COLO829 (cell line): ENCODE results near the gene GRAP2.
"Not testable (repeated sequence)": the region's sequence is repeated elsewhere in the genome, so short reads cannot be mapped to it uniquely, and the experiment has no call there.

Experiments used
- DNase-seq: peaks from one replicate; pipeline ENCODE4 v3.0.0; 2012; ENCODE audit warnings: low spot score

GRAP2 gene

DNA sequence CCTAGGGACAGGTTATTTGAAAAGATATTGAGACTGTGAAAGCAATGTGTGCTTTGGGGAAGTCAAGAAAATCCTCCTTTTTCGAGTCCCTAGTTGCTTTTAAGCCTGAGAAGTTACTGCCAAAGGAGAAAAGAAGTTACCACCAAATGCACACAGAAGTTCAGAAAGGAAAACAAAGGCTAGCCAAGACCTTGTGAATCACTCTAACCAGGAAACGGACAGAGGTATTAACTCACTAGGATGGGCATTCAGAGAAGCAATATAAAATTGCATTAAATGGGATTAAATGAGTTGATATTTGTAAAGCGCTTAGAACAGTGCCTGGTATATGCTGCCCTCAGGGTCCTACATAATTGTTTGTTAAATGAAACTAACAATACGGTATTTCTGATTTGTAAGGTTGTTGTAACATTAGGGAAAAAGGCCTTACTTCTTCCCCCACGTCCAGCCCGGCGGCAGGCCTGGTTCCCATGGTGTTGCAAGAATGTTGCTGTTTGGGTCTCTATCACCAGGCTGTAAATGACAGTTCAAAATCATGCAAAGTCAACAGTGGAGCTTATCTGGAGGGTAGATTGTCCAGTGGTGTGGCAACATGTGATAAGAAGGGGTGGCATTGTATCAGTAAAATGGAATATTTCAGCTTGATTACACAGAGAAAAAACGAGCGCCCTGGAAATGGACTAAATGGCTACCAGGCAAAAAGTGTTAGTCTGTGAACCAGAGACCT lies 66.4 kb downstream of the GRAP2 start:
- DNase-seq, result no peak

DNA sequence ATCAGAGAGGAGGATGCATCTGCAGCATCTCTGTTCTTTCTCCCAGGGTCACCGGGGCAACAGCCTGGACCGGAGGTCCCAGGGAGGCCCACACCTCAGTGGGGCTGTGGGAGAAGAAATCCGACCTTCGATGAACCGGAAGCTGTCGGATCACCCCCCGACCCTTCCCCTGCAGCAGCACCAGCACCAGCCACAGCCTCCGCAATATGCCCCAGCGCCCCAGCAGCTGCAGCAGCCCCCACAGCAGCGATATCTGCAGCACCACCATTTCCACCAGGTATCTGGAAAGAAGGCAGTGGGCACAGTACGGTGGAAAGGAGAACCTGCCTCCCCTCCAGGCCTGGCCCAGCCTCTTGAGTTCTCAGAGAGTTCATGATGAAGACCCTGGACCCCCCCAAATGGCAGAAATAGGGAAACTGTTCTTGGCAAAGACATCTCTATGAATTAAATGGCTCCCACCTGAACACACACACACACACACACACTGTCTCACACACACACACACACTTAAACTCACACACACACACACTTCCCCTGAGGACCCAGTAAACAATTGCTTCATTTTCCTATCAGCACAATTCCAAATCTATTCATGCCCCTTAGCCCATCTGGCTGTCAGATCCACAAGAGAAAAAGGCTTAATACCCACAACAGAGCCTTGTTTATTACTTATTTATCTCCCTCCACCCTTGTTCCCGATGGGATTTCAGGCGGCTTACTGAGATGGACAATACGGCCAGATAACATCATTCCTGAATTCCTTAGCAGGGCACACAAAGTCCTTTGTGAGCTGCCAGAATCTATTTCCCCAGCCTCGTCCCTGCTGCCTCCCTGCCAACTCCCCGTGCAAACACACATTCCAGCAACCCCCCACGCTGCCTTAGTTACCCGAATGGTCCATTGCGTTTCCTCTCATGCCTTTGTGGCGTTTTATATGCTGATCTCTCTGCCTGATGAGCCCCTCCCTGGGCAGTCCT lies 67.4 kb downstream of the GRAP2 start:
- DNase-seq, result peak; percentile 97

DNA sequence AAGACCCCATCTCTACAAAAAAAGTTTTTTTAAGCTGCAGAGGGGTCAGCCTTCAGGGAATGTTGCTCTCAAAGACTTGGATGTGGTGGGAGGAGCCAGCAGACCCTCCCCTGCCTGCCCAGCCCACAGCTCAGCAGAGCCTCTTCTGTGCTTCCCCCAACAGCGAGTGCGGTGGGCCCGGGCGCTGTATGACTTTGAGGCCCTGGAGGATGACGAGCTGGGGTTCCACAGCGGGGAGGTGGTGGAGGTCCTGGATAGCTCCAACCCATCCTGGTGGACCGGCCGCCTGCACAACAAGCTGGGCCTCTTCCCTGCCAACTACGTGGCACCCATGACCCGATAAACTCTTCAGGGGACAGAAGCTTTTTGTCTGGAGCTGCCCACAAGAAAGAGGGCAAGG lies 69.9 kb downstream of the GRAP2 start:
- DNase-seq, result peak; percentile 49

DNA sequence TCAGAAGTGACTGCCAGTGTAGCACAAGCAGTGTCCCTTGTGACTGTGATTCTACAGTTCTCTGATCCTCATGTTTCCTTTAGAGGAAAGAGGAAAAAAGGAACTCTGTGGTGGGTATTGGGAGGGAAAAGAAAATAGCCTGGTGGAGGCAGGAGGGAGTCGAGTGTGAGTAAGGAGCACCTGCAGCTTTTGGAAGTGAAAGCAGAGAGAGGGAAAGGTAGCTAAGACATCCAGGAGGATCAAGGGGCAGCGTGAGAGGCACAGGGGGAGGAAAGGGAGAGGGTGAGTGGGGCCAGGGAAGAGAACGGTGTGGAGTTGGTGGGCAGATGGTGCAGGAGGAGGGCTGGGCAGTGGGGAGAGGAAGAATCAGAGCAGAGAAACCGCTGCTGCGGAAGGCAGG lies 71.8 kb downstream of the GRAP2 start:
- DNase-seq, result no peak

DNA sequence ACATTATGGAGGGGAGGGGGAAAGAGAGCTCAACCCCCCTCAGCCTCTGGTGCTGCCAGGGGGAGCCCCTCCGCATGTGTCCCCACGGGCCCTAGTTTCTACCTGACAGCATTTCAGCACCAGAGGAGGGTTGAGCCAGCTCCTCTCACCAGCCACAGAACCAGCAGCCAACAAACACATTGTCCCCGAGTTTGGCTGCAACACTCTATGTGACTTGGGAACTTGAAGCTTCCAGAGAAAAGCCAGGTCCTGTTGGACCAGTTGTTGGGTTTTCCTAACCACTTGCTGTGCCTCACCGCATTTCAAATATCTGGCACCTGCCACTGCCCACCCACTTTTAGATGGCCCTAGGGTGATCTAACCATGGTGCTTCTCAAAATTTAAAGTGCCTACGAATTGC lies 72.8 kb downstream of the GRAP2 start:
- no peak for DNase-seq

DNA sequence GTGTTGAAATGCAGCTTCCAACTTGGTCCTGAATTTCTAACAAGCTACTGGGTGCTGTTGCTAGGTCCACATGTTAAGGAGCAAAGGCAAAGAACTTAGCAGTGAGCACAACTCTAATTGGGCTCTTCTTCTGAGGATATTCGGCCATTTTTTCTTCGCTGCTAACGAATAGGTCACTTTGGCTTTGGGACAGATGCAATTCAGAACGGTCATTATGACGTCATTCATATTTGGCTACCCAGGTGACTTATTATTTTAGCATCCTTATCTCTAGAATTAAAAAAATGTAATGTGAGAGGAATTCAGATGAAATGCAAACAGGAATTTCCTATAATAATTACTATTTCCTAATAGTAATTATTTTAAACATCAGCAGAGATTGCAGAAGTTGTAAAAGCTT lies 73.2 kb downstream of the GRAP2 start:
- no peak for DNase-seq

DNA sequence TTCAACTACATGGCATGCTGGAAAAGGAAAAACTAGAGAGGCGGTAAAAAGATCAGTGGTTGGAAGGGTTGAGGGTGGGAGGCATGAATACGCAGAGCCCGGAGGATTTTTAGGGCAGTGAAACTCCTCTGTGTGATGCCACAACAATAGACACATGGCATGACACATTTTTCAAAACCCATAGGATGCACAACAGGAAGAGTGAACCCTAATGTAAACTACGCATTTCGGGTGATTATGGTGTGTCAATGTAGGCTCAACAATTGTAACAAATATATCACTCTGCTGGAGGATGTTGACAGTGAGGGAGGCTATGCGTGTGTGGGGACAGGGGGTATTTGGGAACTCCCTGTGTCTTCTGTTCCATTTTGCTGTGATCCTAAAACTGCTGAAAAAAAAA lies 78.2 kb downstream of the GRAP2 start:
- no peak for DNase-seq

DNA sequence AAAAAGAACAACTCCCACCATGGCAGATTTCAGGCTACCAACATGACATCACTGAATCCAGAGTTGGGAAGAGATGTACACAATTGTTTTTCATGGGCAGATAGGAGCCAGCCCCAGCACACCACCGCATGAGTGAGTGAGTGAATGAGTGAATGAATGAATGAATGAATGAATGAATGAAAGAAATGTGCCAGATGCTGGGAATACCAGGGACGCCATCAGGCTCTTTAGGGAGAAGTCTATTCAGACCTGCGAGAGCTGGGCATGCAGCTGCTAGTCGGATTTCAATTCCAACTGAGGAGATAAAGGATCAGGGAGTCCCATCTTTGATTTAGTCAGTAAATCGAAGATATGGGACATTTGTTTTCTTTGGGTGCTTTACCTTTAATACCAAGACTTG lies 78.6 kb downstream of the GRAP2 start:
- no peak for DNase-seq

DNA sequence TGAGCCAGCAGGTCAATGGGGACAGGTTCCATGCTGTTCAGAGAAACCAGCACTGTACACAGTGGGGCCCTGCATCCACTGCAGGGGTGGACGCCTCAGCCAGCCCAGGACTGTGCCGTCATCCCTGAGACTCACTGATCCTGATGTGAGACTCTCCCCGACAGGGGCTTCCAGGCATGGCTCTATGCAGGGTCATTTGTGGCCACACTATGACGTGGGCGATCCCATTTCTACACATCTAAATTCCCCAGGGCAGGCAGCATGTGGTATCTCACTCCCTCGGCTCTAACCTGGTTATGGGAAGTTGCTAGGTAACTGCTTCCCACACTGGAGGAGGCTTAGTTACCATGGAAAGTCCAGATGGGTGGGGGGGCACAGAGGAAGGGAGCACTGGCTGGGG lies 79.7 kb downstream of the GRAP2 start:
- DNase-seq, result no peak

DNA sequence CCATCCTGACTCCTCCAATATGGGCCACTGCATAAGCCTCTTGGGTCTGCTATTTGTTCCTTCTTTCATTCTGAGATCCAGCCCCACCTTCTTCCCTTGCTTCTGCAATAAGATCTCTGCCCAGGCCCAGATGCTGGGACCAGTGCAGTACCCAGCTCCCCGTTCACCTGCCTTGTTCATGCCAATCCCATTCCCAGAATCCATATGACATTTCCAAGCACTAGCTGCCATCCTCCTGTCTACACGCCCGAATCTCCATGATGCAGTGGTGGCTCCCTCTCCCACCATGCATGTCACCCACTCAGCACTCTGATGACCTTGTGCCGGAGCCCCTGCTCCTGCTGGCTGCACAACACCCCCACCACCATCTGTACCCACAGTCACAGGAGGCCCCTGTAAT lies 82.5 kb downstream of the GRAP2 start:
- no peak for DNase-seq

DNA sequence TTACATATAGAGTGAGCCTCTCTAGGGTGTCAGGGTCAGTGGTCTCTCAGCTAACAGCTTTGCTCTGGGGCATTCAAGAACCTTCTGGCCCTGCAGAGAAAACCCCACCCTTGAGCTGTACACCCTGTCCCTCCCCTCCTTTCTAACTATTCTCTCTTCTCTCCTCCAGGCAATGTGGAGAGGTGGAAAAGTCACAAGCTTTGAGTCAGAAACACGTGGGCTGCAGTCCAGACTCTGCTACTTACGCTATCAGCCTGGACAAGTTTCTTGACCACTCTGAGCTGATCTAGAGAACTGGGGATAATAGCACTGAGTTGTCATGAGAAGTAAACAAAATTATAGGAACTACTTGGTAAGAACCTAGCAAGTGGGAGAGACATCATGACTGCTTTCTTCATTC lies 83.1 kb downstream of the GRAP2 start:
- DNase-seq, result peak; percentile 65

DNA sequence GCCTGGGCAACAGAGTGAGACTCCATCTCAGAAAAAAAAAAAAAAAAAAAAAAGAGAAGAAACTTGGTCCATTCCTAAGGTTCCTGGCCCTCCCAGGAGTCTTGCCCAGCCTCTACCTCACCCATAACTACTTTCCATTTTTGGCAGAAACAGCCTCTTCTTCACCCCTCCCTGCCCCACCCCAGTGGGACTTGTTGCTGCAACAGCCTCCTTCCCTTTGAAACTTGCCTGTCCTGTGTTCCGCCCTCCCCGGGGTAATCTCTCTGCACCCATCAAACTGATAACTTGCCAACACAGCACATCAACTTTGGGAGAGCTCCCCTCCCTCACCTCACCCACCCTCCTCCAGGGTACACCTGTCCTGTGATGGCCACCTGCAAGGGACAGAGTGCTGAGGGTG lies 83.9 kb downstream of the GRAP2 start:
- DNase-seq, result no peak

DNA sequence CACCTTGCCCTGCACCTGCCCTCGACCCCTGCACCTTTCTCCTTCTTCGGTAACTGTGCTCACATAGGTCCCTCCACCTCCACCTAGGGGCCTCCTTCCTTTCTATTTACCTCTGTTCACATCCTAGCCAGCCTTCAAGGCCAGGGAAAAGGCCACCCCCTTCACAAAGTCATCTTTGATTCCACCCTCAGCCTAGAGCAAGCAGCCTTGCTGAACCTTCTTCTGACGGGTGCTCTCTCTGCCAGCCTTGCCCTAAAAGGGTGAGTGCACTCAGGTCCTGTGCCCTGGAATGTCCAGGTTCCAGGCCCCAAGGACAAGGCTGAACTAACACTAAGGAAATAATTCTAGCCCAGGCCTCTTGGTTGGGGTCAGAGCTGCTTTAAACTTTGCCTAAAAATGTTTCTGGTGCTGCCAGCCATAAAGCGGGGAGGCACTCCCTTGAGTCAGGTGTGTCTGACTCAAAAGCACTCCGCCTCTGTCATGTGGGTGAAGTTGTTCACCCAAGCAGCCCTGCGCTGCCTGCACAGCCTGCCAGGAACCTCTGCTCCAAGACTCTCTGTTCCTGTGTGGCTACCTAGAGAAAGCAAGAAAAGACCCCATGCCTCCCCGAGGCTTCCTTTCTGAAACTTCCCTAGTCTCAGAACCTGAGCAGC lies 84.6 kb downstream of the GRAP2 start:
- DNase-seq, result no peak

DNA sequence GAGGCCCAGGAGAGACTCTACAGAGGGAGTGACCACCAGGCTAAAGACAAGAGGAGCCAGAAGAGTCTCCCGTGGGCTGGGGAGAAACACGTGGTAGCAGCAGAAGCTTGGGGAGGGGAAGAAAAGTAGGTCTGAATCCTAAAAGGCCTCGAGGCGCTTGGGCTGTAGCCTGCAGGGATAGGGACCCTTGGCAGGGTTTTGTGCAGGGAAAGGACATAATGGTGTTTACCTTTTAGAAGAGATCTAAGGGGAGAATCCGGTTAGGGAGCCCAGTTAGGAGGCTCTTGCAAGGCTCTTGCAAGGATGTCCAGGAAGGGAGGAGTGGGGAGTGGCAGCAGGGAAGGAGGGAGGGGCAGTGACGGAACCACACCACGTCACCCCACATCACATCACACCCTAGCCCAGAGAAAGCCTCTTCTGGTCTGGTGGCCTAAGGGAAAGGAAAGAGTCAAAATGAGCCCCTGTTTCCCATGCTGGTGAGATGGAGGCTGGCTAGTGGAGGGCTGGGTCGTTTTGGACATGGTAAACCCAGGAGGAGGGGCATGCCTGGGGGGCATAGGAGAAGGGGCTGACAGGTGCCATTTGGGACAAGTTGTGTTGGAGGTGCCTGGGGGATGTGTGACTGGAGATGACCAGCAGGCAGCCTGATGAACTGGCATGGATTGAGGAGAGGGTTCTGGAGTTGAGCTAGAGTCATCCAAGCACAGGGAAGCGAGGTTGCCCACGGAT lies 87.7 kb downstream of the GRAP2 start:
- DNase-seq, result no peak

DNA sequence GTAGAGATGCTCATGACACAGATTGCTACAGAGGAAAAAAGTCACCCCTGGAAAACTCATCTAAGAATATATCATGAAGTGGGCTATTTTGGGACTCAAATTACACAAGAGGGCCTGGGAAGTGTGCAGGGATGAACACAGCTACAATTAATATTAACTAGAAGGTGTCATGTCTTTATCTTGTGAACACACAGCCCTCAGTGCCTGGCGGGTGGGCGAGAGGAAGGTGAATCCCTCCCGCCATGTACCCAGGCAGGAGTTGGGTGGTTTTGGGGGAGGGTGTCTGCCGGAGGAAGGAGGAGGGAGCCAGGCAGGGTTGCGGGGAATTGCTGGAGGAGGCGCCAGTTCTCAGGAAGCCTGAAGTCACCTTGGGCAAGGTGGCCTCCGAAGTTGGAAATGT lies 88.7 kb downstream of the GRAP2 start:
- no peak for DNase-seq

DNA sequence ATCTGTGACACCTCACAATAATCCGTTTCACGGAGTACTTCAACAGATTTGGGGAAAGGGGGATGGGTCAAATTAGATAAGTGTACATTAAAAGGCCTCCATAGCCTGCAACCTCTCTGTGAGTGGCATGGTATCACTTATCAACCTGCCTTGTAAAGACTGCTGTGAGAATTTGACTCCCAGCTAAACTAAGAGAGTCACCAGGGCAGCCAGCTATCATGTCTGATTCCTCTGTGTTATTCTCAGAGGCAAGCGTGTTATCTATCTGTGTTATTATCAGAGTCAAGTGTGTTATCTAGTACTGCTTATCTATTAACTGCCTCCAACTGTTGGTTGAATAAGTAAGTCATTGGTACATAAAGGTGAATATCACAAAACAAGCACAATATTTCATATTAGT lies 89.8 kb downstream of the GRAP2 start:
- DNase-seq, result no peak

DNA sequence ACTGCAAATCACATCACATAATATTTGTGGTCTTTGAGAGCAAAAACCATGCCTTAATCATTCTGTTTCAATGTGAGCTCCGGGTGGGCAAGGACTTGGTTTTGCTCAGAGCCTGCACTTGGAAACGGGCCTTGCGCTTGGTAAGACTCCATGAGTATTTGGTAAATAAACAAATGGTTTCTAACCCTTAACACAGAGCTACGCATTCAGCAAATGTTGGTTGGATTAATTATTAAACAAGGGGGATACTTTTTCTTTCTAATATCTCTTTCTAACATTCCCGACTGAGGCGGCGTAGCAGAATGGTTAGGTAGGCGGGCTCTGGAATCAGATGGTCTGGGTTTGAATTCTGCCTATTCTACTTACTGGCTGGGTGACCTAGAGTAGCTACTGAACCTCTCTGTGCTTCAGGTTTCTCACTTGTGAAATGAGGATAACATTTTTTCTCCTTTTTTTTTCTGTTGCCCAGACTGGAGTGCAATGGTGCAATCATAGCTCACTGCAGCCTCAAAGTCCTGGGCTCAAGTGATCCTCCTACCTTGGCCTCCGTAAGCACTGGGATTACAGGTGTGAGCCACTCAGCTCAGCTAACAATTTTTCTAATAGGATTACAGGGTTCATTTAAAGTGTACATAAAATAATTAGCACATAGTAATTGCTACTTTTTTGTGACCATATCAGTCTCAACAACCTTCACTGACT lies 90.4 kb downstream of the GRAP2 start:
- DNase-seq, result no peak

DNA sequence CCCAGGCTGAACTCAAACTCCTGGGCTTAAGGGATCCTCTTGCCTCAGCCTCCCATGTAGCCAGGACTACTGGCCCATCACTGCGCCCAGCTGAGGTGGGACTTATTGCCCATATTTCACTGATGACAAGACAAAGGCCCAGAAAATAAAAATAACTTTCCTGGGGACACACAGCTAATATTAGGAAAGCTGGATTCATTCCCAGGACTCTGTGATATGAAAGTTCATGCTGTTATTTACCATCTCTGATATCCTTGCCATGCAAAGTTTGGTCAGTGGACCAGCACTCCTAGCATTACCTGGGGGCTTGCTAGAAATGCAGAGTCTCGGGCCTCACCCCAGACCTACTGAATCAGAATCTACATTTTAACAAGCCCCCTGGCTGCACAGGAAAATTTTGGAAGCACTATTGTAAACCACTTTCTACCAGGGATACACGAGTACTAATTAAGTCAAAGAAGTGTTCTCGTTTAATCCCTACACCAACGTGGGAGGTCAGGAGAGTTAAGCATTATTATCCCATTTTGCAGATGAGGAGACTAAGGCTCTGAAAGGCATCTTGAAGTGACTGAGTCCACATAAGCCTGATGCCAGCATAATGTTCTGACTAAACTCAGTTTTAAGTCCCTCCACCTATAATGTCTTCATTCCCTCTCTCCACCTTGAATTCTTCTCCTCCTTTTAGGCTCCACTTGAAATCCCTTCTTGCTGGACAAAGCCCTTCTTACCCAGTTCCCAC lies 91.4 kb downstream of the GRAP2 start:
- DNase-seq, result no peak

DNA sequence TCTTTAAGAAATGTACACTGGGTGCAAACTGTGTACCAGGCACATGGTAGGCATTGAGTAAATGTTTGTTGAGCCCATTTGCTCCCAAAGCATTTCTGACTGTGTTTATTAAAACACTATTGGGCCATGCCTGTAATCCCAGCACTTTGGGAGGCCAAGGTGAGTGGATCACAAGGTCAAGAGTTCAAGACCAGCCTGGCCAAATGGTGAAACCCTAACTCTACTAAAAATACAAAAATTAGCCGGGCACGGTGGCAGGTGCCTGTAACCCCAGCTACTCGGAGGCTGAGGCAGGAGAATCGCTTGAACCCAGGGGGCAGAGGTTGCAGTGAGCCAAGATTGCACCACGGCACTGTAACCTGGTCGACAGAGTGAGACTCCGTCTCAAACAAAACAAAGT lies 92.0 kb downstream of the GRAP2 start:
- not testable (repeated sequence) for DNase-seq

DNA sequence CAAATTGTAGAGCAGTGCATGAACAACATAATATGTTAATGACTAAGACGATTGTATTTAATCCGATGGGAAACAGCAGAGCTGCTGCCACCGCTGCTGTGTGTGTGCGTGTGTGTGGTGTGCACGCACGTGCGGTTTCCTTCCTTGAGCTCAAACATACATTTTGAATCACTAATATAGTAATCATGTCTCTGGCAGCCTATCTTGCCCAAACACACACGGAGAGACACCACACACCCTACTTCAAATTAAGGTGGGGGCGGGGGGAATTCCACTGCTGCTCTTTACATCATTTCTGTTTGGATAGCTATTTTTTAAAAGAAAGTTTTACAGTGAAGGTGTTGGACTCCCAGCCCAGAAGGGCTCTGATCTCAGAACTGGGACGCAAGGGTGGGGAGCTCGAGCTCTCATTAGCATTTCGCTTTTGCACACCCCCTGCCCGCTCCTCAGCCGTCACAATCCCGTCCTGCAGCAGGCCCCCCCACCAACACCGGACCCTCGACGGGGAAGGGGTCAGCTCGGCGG lies 93.2 kb downstream of the GRAP2 start:
- DNase-seq, result no peak
